ENCODE results near the gene TSPAN18.

The TSPAN18 gene

GRCh38 chr11:44939673-44940395, 213.1 kb downstream of the TSPAN18 start:
- H3K36me3 ChIP-seq (ENCODE audit: insufficient read depth, low read length): no peaks in the 10 kb centered on the region
- H3K4me1 ChIP-seq (ENCODE audit: insufficient read depth, low read length, poor library complexity, severe bottlenecking): peaks cover 34% of the 10 kb centered on the region
- no peaks in the 10 kb centered on the region for H3K9me2 ChIP-seq (replicated peaks; ENCODE audit: low read depth, low read length)
- H3K4me2 ChIP-seq (ENCODE audit: low read depth, low read length, poor library complexity, severe bottlenecking): no peak overlapping the region
- no peak overlapping the region for H3K9ac ChIP-seq (ENCODE audit: low read depth, low read length, poor library complexity, severe bottlenecking)
- no peaks in the 10 kb centered on the region for H3K79me2 ChIP-seq (ENCODE audit: insufficient read depth, low read length)
- H3F3A ChIP-seq (ENCODE audit: low read depth): no peaks in the 10 kb centered on the region
- H3K27me3 ChIP-seq (ENCODE audit: insufficient read depth, low read length, poor library complexity, severe bottlenecking): no peaks in the 10 kb centered on the region
- H2AFZ ChIP-seq (ENCODE audit: low read length): no peak overlapping the region
- H3K9me3 ChIP-seq (ENCODE audit: insufficient read depth, low read depth, low read length): no peaks in the 10 kb centered on the region
- TF ChIP-seq, protein P1, sequence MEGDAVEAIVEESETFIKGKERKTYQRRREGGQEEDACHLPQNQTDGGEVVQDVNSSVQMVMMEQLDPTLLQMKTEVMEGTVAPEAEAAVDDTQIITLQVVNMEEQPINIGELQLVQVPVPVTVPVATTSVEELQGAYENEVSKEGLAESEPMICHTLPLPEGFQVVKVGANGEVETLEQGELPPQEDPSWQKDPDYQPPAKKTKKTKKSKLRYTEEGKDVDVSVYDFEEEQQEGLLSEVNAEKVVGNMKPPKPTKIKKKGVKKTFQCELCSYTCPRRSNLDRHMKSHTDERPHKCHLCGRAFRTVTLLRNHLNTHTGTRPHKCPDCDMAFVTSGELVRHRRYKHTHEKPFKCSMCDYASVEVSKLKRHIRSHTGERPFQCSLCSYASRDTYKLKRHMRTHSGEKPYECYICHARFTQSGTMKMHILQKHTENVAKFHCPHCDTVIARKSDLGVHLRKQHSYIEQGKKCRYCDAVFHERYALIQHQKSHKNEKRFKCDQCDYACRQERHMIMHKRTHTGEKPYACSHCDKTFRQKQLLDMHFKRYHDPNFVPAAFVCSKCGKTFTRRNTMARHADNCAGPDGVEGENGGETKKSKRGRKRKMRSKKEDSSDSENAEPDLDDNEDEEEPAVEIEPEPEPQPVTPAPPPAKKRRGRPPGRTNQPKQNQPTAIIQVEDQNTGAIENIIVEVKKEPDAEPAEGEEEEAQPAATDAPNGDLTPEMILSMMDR (conservative IDR thresholded peaks at IDR 0.05; ENCODE audit: low read length): peak; percentile 30; the same call in 1 of the 2 replicates
- TF ChIP-seq EZH2phosphoT487 (IDR thresholded peaks at IDR 0.05; ENCODE audit: borderline replicate concordance): no peak
- no peak overlapping the region for H3K4me3 ChIP-seq (ENCODE audit: low read length, poor library complexity, severe bottlenecking)
- no peaks in the 10 kb centered on the region for H4K20me1 ChIP-seq (ENCODE audit: insufficient read depth, low read length, poor library complexity, severe bottlenecking)

DNA sequence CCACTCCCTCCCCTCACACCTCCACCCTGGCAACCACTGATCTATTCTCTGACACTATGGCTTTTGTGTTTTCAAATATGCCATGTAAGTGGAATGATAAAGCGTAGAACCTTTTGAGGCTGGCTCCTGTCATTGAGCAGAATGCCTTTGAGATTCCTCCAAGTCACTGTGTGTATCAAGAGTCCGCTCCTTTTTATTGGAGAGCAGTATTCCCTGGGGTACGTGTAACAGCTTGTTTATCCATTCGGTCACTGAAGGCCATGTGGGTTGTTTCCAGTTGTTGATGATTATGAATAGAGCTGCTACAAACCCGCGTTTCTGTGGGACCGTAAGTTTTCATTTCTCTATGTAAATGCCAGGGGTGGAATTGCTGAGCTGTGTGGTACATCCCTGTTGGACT, 213.6 kb downstream of the TSPAN18 start:
- H3F3A ChIP-seq (ENCODE audit: low read depth): no peaks in the 10 kb centered on the region
- no peaks in the 10 kb centered on the region for H4K20me1 ChIP-seq (ENCODE audit: insufficient read depth, low read length, poor library complexity, severe bottlenecking)

DNA sequence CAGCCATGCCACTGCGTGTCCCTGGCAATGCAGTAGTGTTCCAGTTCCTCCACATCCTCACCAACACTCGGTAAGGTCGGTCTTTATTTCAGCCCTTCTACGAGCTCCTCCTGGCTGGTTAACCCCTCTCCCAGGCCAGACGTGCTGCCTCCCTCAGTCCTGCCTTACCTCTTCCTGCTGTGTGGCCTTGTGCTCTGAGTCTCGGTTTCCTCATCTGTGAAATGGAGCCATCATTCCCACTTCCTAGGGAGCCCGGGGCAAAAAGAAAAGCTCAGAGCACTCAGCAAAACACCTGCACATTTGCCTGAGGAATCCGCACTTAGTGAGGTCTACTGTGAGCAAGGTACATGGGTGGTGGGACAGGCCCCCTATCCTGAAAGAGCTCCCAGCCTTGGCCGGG, 214.1 kb downstream of the TSPAN18 start:
- no peak for TF ChIP-seq EZH2phosphoT487 (IDR thresholded peaks at IDR 0.05; ENCODE audit: borderline replicate concordance)
- TF ChIP-seq, protein P1 (conservative IDR thresholded peaks at IDR 0.05; ENCODE audit: low read length): no peak
- Histone ChIP-seq H3K4me1 (ENCODE audit: insufficient read depth, low read length, poor library complexity, severe bottlenecking) (peaks cover 37% of the 10 kb centered on the region), H3K9me2 (replicated peaks; ENCODE audit: low read depth, low read length) (no peaks in the 10 kb centered on the region), H3K27me3 (ENCODE audit: insufficient read depth, low read length, poor library complexity, severe bottlenecking) (no peaks in the 10 kb centered on the region), H3K9me3 (ENCODE audit: insufficient read depth, low read depth, low read length) (no peaks in the 10 kb centered on the region), H3K9ac (ENCODE audit: low read depth, low read length, poor library complexity, severe bottlenecking) (no peak overlapping the region), H3K4me3 (ENCODE audit: low read length, poor library complexity, severe bottlenecking) (no peak overlapping the region), H3K4me2 (ENCODE audit: low read depth, low read length, poor library complexity, severe bottlenecking) (no peak overlapping the region), H4K20me1 (ENCODE audit: insufficient read depth, low read length, poor library complexity, severe bottlenecking) (no peaks in the 10 kb centered on the region), H2AFZ (ENCODE audit: low read length) (no peak overlapping the region), H3K79me2 (ENCODE audit: insufficient read depth, low read length) (no peaks in the 10 kb centered on the region), H3F3A (ENCODE audit: low read depth) (no peaks in the 10 kb centered on the region), H3K36me3 (ENCODE audit: insufficient read depth, low read length) (no peaks in the 10 kb centered on the region)

More for the DNA sequence above, 213.6 kb downstream of the TSPAN18 start:
- Histone ChIP-seq H3K4me2 (ENCODE audit: low read depth, low read length, poor library complexity, severe bottlenecking) (no peak overlapping the region), H3K36me3 (ENCODE audit: insufficient read depth, low read length) (no peaks in the 10 kb centered on the region), H3K9ac (ENCODE audit: low read depth, low read length, poor library complexity, severe bottlenecking) (no peak overlapping the region), H3K4me1 (ENCODE audit: insufficient read depth, low read length, poor library complexity, severe bottlenecking) (peaks cover 37% of the 10 kb centered on the region), H3K79me2 (ENCODE audit: insufficient read depth, low read length) (no peaks in the 10 kb centered on the region), H2AFZ (ENCODE audit: low read length) (no peak overlapping the region), H3K9me2 (replicated peaks; ENCODE audit: low read depth, low read length) (no peaks in the 10 kb centered on the region), H3K9me3 (ENCODE audit: insufficient read depth, low read depth, low read length) (no peaks in the 10 kb centered on the region), H3K4me3 (ENCODE audit: low read length, poor library complexity, severe bottlenecking) (no peak overlapping the region), H3K27me3 (ENCODE audit: insufficient read depth, low read length, poor library complexity, severe bottlenecking) (no peaks in the 10 kb centered on the region)
- no peak for TF ChIP-seq EZH2phosphoT487 (IDR thresholded peaks at IDR 0.05; ENCODE audit: borderline replicate concordance)
- TF ChIP-seq, protein P1 (conservative IDR thresholded peaks at IDR 0.05; ENCODE audit: low read length): no peak
